ENCODE results near the gene DNAH10. TPM values are rescaled to one million over a fixed set of nuclear protein-coding genes. Genes with fewer than 3 reads are reported as not detected.
A peak's percentile ranks its signal among the peaks of the same experiment; 100 is the strongest.

DNAH10 gene
- total and polyA plus RNA-seq, 2 experiments from 2014 or later = 0.22 to 0.60 TPM

GRCh38 chr12:123906711-123907420 is 144.8 kb downstream of the DNAH10 start:
- H4K20me1 ChIP-seq (ENCODE audit: insufficient read depth, poor library complexity, severe bottlenecking) = no peaks in the 10 kb centered on the region
- no peak overlapping the region for H3K4me3 ChIP-seq
- no peak for DNase-seq (ENCODE audit: low spot score)
- H3K79me2 ChIP-seq = no peaks in the 10 kb centered on the region
- no peak for TF ChIP-seq CTCF (IDR thresholded peaks at IDR 0.05; ENCODE audit: poor library complexity)
- TF ChIP-seq EZH2phosphoT487 (IDR thresholded peaks at IDR 0.05; ENCODE audit: low read depth, severe bottlenecking, unreplicated experiment) = no peak
- TF ChIP-seq EZH2 (IDR thresholded peaks at IDR 0.05; ENCODE audit: borderline replicate concordance) = no peak
- H2AFZ ChIP-seq = no peak overlapping the region
- H3K27ac ChIP-seq = peak overlapping the region; percentile 5
- no peaks in the 10 kb centered on the region for H3K27me3 ChIP-seq
- WGBS (ENCODE audit: low lambda C conversion rate, missing lambda C conversion rate) = 59% methylated on average over 7 of the region's 7 CpGs
- no peaks in the 10 kb centered on the region for H3K9me2 ChIP-seq (replicated peaks; ENCODE audit: insufficient read depth)
- peaks cover 14% of the 10 kb centered on the region for H3K4me1 ChIP-seq (ENCODE audit: insufficient read depth)
- H3K36me3 ChIP-seq (replicated peaks; ENCODE audit: insufficient read depth, low read depth) = no peaks in the 10 kb centered on the region
- H3K9me3 ChIP-seq (ENCODE audit: low read depth) = no peaks in the 10 kb centered on the region
- peak overlapping the region; percentile 32 for H3K4me2 ChIP-seq

- H3K4me2 ChIP-seq = peak overlapping the region; percentile 32
- no peak overlapping the region for H2AFZ ChIP-seq
- 51% methylated on average over 12 of the region's 12 CpGs for WGBS (ENCODE audit: low lambda C conversion rate, missing lambda C conversion rate)
- H3K27ac ChIP-seq = peak overlapping the region; percentile 12
- H3K9me3 ChIP-seq (ENCODE audit: low read depth) = no peaks in the 10 kb centered on the region
- H3K4me1 ChIP-seq (ENCODE audit: insufficient read depth) = peaks cover 14% of the 10 kb centered on the region
- no peaks in the 10 kb centered on the region for H3K9me2 ChIP-seq (replicated peaks; ENCODE audit: insufficient read depth)
- TF ChIP-seq EZH2 (IDR thresholded peaks at IDR 0.05; ENCODE audit: borderline replicate concordance) = no peak
- TF ChIP-seq CTCF (IDR thresholded peaks at IDR 0.05; ENCODE audit: poor library complexity) = no peak
- peak; percentile 30 for DNase-seq (ENCODE audit: low spot score)
- H3K36me3 ChIP-seq (replicated peaks; ENCODE audit: insufficient read depth, low read depth) = no peaks in the 10 kb centered on the region
- no peaks in the 10 kb centered on the region for H4K20me1 ChIP-seq (ENCODE audit: insufficient read depth, poor library complexity, severe bottlenecking)
- no peak overlapping the region for H3K4me3 ChIP-seq
- no peaks in the 10 kb centered on the region for H3K27me3 ChIP-seq
- H3K79me2 ChIP-seq = no peaks in the 10 kb centered on the region
Measured at GRCh38 chr12:123907726-123908476, 145.8 kb downstream of the DNAH10 start.

- H3K4me1 ChIP-seq (ENCODE audit: insufficient read depth) = peaks cover 14% of the 10 kb centered on the region
- no peak overlapping the region for H3K4me2 ChIP-seq
Measured at GRCh38 chr12:123908884-123909725, 147.0 kb downstream of the DNAH10 start.

More at GRCh38 chr12:123908884-123909725, 147.0 kb downstream of the DNAH10 start:
- Histone ChIP-seq H3K79me2 (no peaks in the 10 kb centered on the region), H3K27me3 (no peaks in the 10 kb centered on the region), H2AFZ (no peak overlapping the region), H3K36me3 (replicated peaks; ENCODE audit: insufficient read depth, low read depth) (no peaks in the 10 kb centered on the region), H3K9me2 (replicated peaks; ENCODE audit: insufficient read depth) (no peaks in the 10 kb centered on the region), H4K20me1 (ENCODE audit: insufficient read depth, poor library complexity, severe bottlenecking) (no peaks in the 10 kb centered on the region), H3K27ac (no peak overlapping the region), H3K4me3 (no peak overlapping the region), H3K9me3 (ENCODE audit: low read depth) (no peaks in the 10 kb centered on the region)
- DNase-seq (ENCODE audit: low spot score) = no peak
- 88% methylated on average over 37 of the region's 37 CpGs for WGBS (ENCODE audit: low lambda C conversion rate, missing lambda C conversion rate)
- TF ChIP-seq EZH2 (IDR thresholded peaks at IDR 0.05; ENCODE audit: borderline replicate concordance) (no peak), CTCF (IDR thresholded peaks at IDR 0.05; ENCODE audit: poor library complexity) (no peak), EZH2phosphoT487 (IDR thresholded peaks at IDR 0.05; ENCODE audit: low read depth, severe bottlenecking, unreplicated experiment) (no peak)
